AG09309 (cell line): ENCODE data around the gene TBC1D19.

ENCODE experiments used
- DNase-seq: peaks from one replicate; pipeline ENCODE4 v3.0.0-alpha.2; 2010; ENCODE audit warnings: low read depth
- H3K4me3 ChIP-seq: 2 replicates; pipeline ENCODE4 v1.5.1; 2011; ENCODE audit warnings: mild to moderate bottlenecking, low read depth, low read length, moderate library complexity; ENCODE audit not compliant: control insufficient read depth
- CTCF ChIP-seq: IDR thresholded peaks from 2 replicates; pipeline ENCODE4 v1.5.1; 2011; ENCODE audit warnings: mild to moderate bottlenecking, low read depth, low read length, inconsistent platforms; ENCODE audit not compliant: insufficient read depth, control insufficient read depth; ENCODE audit errors: missing control alignments

Gene TBC1D19

GRCh38 chr4:26594371-26594770, 10.5 kb downstream of the TBC1D19 start:
- no peak for DNase-seq
- no peak overlapping the region for H3K4me3 ChIP-seq
- TF ChIP-seq CTCF, result no peak

- no peak overlapping the region for H3K4me3 ChIP-seq
These were observed 10.9 kb downstream of the TBC1D19 start for GRCh38 chr4:26594778-26595177.

GRCh38 chr4:26596843-26597242, 13.0 kb downstream of the TBC1D19 start:
- no peak overlapping the region for H3K4me3 ChIP-seq
- no peak for DNase-seq
- no peak for TF ChIP-seq CTCF

More at GRCh38 chr4:26594778-26595177, 10.9 kb downstream of the TBC1D19 start:
- TF ChIP-seq CTCF, result no peak
- DNase-seq, result no peak

GRCh38 chr4:26601204-26601603, 17.3 kb downstream of the TBC1D19 start:
- DNase-seq, result no peak
- no peak overlapping the region for H3K4me3 ChIP-seq
- TF ChIP-seq CTCF, result no peak

GRCh38 chr4:26607776-26608175, 23.9 kb downstream of the TBC1D19 start:
- no peak overlapping the region for H3K4me3 ChIP-seq
- no peak for DNase-seq
- TF ChIP-seq CTCF, result no peak

GRCh38 chr4:26609391-26609790, 25.5 kb downstream of the TBC1D19 start:
- TF ChIP-seq CTCF, result no peak
- no peak overlapping the region for H3K4me3 ChIP-seq
- DNase-seq, result no peak

- DNase-seq, result no peak
- no peak overlapping the region for H3K4me3 ChIP-seq
- TF ChIP-seq CTCF, result no peak
These were observed 26.0 kb downstream of the TBC1D19 start for GRCh38 chr4:26609868-26610267.
